ENCODE results near the gene CFAP53.

GRCh38 chr18:50193796-50194630 is 72.3 kb downstream of the CFAP53 start:
- TF ChIP-seq, protein P1, sequence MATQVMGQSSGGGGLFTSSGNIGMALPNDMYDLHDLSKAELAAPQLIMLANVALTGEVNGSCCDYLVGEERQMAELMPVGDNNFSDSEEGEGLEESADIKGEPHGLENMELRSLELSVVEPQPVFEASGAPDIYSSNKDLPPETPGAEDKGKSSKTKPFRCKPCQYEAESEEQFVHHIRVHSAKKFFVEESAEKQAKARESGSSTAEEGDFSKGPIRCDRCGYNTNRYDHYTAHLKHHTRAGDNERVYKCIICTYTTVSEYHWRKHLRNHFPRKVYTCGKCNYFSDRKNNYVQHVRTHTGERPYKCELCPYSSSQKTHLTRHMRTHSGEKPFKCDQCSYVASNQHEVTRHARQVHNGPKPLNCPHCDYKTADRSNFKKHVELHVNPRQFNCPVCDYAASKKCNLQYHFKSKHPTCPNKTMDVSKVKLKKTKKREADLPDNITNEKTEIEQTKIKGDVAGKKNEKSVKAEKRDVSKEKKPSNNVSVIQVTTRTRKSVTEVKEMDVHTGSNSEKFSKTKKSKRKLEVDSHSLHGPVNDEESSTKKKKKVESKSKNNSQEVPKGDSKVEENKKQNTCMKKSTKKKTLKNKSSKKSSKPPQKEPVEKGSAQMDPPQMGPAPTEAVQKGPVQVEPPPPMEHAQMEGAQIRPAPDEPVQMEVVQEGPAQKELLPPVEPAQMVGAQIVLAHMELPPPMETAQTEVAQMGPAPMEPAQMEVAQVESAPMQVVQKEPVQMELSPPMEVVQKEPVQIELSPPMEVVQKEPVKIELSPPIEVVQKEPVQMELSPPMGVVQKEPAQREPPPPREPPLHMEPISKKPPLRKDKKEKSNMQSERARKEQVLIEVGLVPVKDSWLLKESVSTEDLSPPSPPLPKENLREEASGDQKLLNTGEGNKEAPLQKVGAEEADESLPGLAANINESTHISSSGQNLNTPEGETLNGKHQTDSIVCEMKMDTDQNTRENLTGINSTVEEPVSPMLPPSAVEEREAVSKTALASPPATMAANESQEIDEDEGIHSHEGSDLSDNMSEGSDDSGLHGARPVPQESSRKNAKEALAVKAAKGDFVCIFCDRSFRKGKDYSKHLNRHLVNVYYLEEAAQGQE (IDR thresholded peaks at IDR 0.05; ENCODE audit: borderline replicate concordance): no peak
- TF ChIP-seq CTCF (IDR thresholded peaks at IDR 0.05; ENCODE audit: poor library complexity, severe bottlenecking) (no peak), MXI1 (conservative IDR thresholded peaks at IDR 0.05; ENCODE audit: poor library complexity, severe bottlenecking) (no peak), POLR2AphosphoS5 (IDR thresholded peaks at IDR 0.05) (no peak), EZH2 (IDR thresholded peaks at IDR 0.05; ENCODE audit: borderline replicate concordance, insufficient read depth, low read length, poor library complexity, severe bottlenecking) (no peak), TAF1 (IDR thresholded peaks at IDR 0.05; ENCODE audit: low read depth) (no peak), SMC3 (conservative IDR thresholded peaks at IDR 0.05; ENCODE audit: poor library complexity) (no peak), RAD21 (conservative IDR thresholded peaks at IDR 0.05) (no peak)
